Retina (tissue), 1 donor: ENCODE measurements around the gene FRMD4A.
A peak's percentile ranks its signal among the peaks of the same experiment; 100 is the strongest.
"Not testable (repeated sequence)": the region's sequence is repeated elsewhere in the genome, so short reads cannot be mapped to it uniquely, and the experiment has no call there.

ENCODE experiments used
- DNase-seq: peaks from one replicate; pipeline ENCODE4 v3.0.0-alpha.2; 2016

Gene FRMD4A

DNA sequence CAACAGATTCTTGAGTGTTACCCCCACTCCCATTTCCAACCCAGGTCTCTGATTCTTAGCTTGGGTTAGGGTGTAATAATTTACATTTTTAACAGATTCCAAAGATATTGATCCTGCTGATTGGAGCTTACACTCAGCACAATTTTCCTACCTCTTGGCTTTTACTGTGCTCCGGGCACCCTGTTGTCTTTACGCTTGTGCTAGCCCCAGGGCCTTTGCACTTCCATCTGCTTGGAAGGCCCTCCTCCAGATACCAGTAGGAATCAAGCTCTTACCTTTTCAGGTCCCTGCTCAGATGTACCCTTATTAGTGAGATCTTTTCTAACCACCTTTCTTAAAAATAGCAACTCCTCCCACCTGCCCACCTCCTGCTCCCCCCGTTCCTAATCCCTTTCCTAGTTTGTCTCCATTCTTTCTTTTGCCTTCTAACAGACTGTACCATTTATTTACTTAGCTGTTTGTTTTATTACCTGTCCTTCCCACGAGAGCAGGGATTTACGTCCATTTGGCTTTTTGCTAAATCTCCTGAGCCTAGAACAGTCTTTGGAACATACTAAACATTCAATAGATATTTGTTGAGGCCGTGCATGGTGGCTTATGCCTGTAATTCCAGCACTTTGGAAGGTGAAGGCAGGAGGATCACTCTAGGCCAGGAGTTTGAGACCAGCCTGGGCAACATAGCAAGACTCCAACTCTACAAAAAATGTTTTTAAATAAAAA lies 427.7 kb downstream of the FRMD4A start:
- DNase-seq, result no peak

DNA sequence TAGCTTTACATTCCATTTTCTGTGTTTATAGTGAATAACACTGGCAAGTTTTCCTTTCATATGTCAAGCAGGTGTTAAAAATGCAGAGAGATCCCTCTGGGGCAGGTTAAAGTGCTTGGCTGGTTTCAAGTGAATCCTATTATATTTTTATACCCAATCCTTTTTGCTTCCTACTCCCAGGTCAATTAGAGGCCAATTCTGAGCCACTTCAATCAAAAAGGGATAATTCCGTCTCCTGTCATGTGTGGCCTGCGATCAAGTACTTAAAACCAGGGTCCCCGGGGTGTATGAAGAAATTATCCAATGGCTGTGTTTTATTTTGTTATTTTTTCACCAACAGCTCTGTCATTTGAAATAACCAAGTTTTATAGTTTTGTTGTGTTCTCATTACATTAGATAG lies 430.8 kb downstream of the FRMD4A start:
- DNase-seq, result peak; percentile 28

DNA sequence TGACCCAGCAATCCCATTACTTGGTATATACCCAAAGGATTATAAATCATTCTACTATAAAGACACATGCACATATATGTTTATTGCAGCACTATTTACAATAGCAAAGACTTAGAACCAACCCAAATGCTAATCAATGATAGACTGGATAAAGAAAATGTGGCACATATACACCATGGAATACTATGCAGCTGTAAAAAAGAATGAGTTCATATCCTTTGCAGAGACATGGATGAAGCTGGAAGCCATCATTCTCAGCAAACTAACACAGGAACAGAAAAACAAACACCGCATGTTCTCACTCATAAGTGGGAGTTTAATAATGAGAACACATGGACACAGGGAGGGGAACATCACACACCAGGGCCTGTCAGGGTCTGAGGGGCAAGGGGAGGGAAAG lies 434.6 kb downstream of the FRMD4A start:
- not testable (repeated sequence) for DNase-seq

DNA sequence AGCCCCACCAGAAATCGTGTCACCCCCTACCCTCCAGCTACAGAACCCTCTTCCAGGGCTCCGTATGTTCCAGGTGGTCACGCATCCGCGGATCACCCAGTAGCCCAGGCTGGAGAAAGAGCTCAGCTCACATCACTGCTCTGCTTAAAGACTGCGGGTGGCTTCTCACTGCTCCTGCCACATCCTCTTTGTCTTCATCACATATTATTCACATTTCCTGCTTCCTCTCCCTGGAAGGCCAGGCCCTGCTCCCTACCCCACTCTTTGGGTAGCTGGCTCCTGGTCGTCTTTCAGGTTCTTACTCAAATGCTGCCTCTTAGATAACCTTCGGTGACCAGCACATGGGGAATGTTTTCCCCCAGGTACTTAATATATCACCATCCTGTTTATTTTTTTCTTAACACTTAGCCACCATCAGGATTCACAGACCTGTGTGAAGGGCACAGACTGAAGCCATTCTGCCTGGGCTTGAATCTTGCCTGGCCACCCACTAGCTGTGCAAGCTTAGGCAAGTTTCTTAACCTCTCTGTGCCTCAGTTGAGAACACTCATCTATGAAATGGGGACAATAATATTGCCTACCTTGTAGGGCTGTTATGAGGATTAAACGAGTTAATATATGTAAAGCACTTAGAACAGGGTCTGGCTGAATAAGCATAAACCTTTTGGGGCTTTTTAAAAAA lies 436.2 kb downstream of the FRMD4A start:
- DNase-seq, result no peak

DNA sequence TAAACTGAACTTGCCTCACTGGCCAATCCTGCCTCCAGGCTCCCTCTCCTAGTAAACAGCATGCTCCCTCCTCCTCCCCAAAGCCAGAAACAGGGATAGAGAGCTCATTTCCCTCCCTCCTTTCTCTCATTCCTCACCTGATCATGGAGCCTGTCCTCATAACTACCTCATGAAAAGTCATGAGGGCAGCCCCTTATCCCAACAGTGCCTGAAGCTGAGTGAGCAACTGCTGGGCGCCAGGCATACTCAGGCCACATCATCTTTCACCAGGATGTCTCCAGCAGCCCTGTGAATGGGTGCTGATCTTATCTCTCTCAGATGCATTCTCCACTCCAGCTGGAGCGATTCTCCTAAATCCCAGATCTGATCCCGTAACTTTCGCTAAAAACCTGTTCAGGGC lies 436.8 kb downstream of the FRMD4A start:
- no peak for DNase-seq

DNA sequence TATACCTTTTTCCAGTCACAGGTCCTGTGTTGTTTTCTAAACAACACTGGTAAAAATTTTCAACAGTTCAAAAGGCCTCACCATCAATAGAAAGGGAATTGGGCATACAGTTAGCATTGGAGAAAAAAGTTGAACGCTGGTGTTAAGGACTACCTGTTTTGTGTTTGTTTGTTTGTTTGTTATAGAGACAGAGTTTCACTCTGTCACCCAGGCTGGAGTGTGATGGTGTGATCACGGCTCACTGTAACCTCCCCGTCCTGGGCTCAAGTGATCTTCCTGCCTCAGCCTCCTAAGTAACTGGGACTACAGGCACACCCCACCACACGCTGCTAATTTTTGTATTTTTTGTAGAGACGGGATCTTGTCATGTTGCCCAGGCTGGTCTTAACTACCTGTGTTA lies 437.9 kb downstream of the FRMD4A start:
- DNase-seq, result no peak

DNA sequence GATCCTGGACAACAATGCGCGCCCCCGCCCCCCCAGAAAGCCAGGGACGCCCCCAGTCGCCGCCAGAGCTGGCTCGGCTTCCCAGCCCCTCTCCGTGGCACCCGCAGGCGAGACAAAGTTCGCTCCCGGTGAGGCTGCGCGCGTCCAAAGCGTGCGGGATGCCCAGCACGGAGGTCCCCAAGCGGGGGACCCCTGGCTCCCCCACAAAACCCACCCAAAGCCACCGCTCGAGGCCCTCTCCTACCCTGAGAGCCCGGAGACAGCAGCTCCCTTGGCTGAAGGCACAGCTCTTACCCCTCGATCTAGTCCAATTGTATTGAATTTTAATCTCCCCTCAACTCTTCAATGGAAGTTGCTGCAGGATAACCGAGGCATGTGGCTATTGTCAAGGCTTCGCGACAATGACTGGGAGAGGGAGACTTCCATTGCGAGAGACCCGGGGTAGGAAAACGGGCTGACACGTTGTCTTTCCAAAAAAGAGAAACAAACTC lies 438.7 kb downstream of the FRMD4A start:
- peak; percentile 75 for DNase-seq

DNA sequence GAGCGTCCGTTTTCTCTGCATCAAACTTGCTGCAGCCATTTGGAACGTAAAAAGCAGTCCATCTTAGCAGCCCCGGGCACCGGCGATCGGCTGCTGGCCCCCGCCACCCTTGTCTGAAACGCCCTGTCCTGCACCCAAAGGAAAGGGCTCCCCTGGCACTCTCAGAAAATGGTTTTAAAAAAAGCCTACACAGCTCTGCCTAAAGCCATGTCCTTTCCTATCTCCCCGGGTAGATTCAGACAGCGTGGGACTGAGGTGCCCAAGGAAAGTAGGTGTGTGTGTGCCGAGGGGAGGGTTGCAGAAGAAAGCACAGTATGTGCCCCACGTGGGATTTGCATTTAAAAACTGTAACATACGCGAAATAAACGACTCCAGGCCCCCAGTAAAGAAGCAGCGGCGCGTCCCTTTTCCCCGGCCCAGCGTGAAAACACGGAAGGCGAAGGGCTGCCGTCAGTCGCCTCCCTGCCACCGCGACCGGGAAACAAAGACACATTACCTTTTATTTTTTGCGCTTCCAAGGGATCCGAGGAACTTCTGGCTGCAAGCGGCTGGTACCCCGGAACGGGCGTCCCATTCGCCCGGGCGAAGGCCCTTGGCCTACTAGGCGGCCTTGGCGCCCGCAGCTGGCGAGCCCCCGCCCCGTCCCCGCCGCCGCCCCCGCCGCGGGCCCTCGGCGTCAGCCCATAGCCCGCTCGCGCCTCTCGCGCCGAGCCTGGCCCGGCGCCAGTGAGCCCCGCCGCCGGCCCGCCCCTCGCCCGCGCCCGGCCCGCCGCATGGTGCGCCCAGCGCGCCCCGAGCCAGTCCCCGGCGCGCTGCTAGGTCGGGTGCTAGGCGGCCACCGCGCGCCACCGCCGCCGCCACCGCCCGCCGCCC lies 439.4 kb downstream of the FRMD4A start:
- DNase-seq, result peak; percentile 81

DNA sequence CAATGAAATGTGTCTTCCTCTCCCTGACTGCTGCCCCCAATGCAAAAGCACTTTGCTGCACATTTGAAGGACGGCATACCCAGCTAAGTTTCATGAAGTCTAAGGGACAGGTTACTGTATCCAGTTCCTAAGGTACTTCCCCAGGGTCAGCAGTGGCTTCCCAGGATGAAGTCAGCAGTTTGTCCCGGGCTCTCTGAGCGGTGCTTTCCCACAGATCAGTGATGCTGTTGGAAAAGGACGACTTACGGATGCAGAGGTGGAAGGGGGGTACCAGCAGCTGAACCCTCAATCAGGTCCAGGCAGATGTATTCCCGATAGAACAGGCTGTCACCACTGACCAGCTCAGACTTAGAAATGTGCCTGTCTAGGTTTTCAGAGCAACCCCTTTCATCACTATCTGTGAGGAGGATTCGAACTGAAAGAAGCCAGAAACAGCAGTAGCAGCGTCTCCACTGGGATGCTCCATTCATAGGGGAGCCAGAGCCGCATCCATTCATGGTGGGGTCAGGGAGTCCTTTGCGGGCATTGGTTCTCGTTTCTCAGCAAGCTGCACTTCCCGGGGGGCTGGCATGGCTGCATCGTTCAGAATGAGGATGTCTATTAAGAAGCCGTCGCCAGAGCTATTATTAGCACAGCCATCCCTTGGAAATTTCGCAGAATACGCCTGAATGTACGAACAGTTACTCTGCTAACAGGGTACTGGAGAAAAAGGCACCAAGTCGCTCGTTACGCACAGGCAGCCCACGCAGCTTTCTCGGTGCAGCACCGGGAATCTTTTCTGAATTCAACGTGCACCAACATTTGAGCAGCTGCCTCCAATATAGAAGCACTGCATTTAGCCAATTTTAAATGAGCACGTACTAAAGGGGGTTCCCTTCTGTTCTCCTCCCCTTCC lies 440.2 kb downstream of the FRMD4A start:
- peak; percentile 81 for DNase-seq

DNA sequence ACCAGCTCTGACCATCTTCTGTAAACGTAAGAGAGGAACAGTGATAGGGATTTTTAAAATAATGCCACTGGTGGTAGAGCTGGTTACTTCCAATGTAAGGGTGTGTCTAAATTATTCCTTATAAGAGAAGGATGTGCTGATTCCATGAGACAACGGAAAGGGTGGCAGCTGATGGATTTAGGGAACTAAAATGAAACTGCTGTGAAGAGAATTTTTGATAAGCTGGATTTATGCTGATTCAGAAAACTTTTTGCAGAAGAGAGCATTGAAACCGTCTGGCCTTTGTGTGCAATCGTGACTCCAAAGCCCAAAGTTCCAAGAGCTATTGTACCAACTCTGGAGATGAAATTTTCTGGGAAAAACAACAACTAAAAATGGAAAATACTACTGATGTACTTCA lies 443.0 kb downstream of the FRMD4A start:
- DNase-seq, result no peak

DNA sequence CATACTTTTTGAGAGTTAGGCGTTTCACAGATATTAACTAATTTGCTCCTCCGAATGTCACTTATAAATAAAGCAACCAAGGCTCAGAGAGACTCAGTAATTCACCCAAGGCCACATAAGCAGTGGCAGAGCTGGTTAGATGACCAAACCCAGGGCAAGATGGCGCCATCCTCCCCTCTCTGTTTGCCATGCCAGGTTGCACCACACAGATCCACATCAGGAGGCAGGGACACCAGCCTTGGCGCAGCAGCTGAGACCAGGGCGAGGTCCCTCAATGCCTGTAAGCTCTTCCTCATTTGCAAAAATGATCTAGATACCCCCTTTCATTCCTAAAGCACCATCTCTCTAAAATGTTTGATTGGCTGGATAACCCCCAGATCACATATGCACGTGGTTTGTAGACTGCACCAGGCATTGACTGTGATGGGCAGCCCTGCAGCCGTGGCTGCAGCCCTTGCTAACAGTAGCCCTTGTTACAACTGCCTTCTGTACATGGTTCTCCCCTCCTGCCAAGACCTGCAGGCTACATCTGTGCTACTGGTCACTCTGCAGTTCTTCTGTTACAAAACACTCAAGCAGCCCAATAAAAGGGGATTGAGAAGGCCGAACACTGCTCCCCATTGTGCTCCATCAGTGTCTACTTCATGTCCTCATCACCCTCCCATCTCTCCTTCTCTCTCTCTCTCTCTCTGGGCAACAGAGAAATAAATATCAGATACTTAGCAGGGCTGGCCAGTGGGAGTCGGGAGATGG lies 445.3 kb downstream of the FRMD4A start:
- DNase-seq, result no peak

DNA sequence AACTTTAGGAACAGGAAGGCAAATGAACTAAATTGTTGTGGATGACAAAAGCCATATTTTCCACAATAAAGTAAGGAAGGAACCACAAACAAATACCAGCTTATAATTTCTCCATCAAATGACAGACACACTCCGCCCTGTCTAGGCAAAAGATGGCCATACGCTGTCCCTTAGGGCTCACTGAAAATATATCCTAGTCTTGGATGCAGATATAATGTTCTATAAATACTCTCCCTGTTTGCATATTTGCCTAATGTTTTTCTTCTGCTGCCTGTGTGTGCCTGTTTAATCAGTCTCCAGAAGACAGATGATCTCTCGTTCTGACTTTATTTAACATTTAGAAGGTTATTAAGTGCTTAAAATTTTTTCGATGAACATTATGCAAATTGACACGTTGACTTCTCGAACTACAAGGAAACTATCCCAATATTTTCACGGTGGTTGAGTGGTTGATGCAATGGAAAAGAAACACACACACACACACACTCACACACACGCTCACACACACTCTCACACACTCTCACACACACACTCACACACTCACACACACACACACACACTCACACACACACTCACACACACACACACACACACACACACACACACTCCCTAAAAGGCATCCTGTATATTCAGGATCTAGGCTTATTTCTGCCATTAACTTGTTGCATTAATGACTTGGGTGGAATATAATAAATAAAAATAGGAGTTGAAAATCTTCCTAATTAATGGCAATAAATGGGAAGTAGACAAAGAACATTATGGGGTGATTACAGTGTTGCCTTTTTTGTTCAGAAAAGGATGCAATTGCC lies 446.9 kb downstream of the FRMD4A start:
- no peak for DNase-seq

DNA sequence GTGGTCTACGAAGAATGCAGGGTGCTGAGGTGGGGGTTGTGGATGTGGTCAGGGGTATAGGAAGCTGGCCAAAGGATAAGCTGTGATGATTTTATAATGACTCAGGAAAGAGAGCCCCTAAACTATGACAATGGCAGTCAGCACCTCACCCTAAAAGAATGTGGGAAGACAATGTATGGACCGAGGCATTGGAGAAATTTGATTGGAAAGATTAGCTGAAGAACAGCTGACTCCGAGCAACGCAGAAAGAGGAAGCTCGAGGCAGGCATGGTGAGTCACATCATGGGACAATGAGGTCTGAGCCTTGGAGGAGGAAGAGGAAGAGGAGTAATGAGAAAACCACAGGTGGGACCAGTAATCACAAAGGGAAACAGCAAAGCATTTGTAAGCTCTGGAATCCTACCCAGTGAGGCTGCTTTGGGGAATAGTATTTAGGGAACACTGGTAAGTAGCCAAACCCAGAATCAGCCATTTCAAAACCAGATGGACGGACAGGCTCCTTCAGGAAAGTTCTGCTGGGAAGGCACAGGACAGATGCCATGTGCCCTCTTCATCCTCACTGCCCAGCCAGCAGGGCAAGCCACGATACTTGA lies 448.5 kb downstream of the FRMD4A start:
- no peak for DNase-seq

DNA sequence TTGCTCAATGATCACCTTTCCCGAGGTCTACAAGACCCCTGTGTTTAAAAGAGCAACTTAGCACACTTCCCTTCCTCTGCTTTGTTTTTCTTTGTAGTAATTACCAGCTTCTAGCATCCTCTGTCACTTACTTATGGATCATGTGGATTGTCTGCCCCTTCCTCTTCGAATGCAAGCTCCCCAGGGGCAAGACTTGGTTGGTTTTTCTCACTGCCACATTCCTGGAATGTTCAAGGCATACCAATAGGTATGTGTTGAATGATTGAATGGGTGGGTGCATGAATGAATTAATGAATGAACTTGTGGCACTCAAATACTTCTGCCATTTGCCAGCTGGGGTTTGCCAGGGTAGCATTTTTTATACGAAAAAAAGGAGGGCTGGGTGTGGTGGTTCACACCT lies 450.0 kb downstream of the FRMD4A start:
- no peak for DNase-seq

DNA sequence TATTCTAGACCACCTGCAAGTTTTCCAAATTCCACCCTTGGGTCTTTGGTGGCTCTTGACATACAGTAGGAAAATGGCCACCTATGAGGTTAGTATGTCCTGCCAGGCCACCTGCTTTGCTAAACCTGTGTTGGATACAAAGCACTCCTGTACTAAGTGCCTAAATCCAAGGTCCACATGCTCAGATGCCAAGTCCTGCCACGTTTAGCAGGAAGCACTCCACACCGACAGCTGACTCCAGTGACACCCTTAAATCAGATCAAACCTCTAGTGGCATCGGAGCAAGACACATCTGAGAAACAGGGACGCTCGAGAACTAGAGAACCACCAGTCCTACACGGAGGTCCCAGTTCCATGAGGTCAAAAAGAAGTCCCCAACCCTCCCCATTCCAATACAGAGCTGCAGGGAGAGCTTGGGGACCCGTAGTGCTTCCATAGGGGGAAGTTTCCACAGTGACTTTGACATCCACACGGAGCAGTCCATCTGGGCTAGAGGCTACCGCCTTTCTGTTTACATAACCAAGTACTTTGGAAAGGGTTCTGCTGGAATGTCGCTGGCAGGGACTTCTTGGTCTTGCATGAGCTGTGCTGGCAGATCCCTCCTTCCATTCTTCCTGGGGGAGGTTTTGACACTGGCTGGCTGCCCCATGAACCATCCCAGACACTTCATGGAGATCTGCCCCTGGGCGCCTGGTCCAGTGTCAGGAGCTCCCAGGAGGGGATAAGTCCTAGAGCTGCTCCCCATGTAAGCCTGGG lies 453.4 kb downstream of the FRMD4A start:
- no peak for DNase-seq

DNA sequence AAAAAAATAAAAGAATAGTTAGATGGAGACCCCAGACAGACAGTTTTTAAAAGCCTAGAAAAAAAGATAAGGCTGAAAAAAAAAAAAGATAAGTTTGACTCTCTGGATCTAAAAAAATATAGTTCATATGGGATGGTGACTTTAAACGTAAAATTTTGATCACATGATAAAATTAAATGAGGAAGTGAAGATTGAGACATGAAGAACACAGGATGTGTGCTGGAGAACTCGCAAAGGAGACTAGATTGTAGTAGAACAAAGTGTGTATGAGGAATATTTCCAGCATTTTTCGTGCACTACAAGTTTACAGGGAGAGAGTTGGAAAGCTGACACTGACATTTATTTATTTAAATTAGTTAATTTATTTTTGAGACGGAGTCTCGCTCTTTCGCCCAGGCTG lies 457.5 kb downstream of the FRMD4A start:
- no peak for DNase-seq

DNA sequence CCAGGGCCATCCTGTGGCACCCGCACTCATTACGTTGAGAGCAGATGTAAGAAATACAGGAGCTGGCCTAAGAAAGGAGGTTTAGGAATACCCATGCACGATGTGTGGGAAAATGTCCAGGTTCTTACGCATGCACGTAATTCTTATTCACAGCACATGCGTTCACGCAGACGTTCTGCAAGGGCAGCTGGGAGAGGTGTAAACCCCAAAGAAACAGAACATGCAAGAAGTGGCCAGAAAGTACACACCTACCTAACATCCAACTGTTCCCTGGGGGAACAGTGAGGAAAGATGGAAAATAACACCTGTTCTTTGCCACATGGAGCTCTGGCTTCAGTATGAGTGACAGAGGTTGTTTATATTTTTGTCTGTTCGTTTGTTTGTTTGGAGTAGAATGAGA lies 458.3 kb downstream of the FRMD4A start:
- DNase-seq, result no peak

DNA sequence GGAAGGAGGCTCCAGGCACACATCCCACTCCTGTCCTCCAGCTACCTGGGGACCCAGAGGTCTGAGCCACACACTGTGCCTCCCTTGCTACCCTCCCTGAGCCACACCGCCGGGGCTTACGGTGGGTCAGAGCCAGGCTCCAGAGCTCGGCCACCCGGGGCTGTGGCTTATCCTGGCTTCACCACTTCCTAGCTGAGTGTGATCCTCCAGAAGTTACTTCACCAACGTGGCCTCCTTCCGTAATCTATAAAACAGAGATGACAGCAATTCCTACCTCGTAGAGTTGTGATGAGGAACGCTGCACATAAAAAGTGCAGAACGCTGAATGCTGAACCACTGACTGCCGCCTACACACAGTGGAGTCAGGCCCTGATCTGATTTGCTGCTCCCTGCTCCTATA lies 458.9 kb downstream of the FRMD4A start:
- DNase-seq, result no peak

DNA sequence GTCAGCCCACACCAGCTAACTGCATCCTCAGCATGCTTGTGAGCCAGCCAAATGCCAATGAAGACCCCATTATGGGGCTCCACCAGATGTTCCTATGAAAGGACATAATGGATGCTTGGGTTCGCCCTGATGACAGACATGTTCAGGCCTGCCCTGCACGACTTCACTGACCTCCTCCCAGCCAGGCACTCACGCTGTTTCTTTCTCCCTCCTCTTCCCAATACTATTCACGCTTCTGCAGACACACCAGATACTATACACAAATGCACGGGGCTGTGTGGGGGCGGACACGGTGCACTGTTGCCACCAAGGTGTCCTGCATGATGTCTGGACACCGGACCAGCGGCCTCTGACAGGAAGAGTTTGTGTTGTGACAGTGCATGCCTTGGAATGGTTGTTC lies 459.7 kb downstream of the FRMD4A start:
- peak; percentile 26 for DNase-seq

DNA sequence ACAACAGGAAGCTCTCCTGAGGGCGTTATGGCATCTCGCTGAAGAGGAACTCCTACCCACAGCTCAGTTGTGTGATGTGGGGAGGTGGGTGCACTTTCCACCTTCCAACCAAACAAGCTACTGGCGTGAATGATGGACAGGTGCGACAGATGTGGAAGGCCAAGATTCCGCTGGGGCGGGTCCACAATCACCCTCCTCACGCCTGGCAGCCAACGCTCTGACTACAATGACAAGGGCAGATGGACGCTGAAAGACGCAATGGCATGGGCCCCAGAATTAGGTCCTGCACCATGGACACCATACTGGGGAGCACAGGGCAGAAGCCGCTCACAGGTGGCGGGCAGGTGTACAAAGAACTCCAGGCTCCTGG lies 461.4 kb downstream of the FRMD4A start:
- no peak for DNase-seq
